ENCODE data around the gene ANO10. TPM values are rescaled to one million over a fixed set of nuclear protein-coding genes. Genes with fewer than 3 reads are reported as not detected.

The ANO10 gene
- total RNA-seq, 1 donor from 2014 or later: 24.9 TPM

DNA sequence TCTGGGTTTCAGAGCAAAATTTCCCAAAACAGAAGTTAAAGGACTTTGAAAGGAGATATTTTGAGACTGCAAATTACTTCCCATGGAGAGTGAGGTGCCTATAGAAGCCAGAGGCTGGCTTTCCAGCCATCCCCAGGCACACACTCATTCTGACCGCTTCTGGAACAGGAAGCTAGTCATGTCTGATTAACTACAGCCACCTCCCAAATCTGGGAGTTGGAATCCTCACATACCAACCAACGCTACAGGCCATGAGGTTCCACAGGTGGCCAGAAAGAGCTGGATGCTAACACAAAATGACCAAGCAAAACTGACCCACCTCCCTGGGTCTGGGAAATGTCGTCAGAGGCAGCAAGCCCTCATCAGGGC, 248.3 kb downstream of the ANO10 start:
- no peak overlapping the region for H3K4me3 ChIP-seq
- H3K4me1 ChIP-seq: peaks cover 0 to 4% of the 10 kb centered on the region in 2 donors
- intact Hi-C loops (cut with DNase I): no loop called here
- TF ChIP-seq, protein P1, sequence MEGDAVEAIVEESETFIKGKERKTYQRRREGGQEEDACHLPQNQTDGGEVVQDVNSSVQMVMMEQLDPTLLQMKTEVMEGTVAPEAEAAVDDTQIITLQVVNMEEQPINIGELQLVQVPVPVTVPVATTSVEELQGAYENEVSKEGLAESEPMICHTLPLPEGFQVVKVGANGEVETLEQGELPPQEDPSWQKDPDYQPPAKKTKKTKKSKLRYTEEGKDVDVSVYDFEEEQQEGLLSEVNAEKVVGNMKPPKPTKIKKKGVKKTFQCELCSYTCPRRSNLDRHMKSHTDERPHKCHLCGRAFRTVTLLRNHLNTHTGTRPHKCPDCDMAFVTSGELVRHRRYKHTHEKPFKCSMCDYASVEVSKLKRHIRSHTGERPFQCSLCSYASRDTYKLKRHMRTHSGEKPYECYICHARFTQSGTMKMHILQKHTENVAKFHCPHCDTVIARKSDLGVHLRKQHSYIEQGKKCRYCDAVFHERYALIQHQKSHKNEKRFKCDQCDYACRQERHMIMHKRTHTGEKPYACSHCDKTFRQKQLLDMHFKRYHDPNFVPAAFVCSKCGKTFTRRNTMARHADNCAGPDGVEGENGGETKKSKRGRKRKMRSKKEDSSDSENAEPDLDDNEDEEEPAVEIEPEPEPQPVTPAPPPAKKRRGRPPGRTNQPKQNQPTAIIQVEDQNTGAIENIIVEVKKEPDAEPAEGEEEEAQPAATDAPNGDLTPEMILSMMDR (IDR thresholded peaks at IDR 0.05): no peak
- H3K27me3 ChIP-seq: no peaks in the 10 kb centered on the region
- no peaks in the 10 kb centered on the region for H3K36me3 ChIP-seq
- no peak for DNase-seq (ENCODE audit: low spot score in 2 of 2)
- no peak overlapping the region for H3K27ac ChIP-seq
- H3K9me3 ChIP-seq: no peaks in the 10 kb centered on the region

- Histone ChIP-seq H3K36me3 (no peaks in the 10 kb centered on the region), H3K27ac (no peak overlapping the region), H3K4me3 (no peak overlapping the region), H3K9me3 (no peaks in the 10 kb centered on the region), H3K4me1 (peaks cover 0 to under 1% of the 10 kb centered on the region in 2 donors), H3K27me3 (no peaks in the 10 kb centered on the region)
- TF ChIP-seq, protein P1 (IDR thresholded peaks at IDR 0.05): no peak
- no peak for DNase-seq (ENCODE audit: low spot score in 2 of 2)
- intact Hi-C loops (cut with DNase I): no loop called here
These were observed 248.8 kb downstream of the ANO10 start for GRCh38 chr3:43372809-43373559.

DNA sequence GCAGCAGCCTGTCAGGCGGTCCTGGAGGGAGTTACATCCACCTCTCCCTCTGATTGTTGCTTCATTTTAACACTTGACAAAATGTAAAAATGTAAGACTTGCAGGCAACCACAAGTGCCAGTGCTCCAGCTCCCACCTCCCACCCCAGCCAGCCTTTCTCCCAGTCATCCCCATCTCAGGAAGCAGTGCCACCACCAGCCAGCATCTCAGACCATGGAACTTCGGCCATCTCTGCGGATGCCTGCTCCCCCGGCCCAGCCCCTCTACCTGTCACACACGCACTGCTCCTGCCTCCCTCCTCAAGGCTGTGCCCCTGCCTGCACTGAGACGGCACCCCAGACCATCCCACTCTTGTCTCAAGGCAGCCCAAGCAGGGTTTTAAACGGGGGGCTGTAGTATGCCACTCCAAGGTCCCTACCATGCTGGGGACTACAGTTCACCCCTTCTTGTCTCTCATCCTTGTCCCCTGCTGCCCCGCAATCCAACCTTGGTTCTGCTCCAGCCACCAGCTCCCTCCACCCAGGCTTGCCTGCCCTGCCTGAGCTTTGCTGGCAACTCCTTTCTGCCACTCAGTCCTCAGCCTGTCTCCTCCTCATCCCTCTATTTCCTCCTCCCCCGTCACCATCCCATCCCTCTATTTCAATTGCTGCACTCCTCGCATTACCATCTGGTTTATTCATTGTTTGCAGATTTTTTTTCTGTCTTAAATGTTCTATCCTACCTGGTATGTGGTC, 249.6 kb downstream of the ANO10 start:
- no peak for DNase-seq (ENCODE audit: low spot score in 2 of 2)
- TF ChIP-seq, protein P1 (IDR thresholded peaks at IDR 0.05): no peak
- intact Hi-C loops (cut with DNase I): no loop called here
- no peak overlapping the region for H3K27ac ChIP-seq
- no peaks in the 10 kb centered on the region for H3K9me3 ChIP-seq
- no peak overlapping the region for H3K4me3 ChIP-seq
- H3K4me1 ChIP-seq: no peaks in the 10 kb centered on the region
- no peaks in the 10 kb centered on the region for H3K36me3 ChIP-seq
- no peaks in the 10 kb centered on the region for H3K27me3 ChIP-seq

- no peak for DNase-seq (ENCODE audit: low spot score in 2 of 2)
- no peaks in the 10 kb centered on the region for H3K27me3 ChIP-seq
- intact Hi-C loops (cut with DNase I): no loop called here
- TF ChIP-seq, protein P1 (IDR thresholded peaks at IDR 0.05): no peak
- H3K4me1 ChIP-seq: peaks cover 0 to 1% of the 10 kb centered on the region in 2 donors
- no peaks in the 10 kb centered on the region for H3K36me3 ChIP-seq
- no peak overlapping the region for H3K27ac ChIP-seq
- no peak overlapping the region for H3K4me3 ChIP-seq
- H3K9me3 ChIP-seq: no peaks in the 10 kb centered on the region
These were observed 250.3 kb downstream of the ANO10 start for GRCh38 chr3:43371494-43371893.

- Histone ChIP-seq H3K36me3 (peaks cover 5 to 6% of the 10 kb centered on the region in 2 donors), H3K9me3 (no peaks in the 10 kb centered on the region), H3K27me3 (no peaks in the 10 kb centered on the region), H3K27ac (no peak overlapping the region), H3K4me3 (no peak overlapping the region), H3K4me1 (peaks cover 0 to 3% of the 10 kb centered on the region in 2 donors)
- TF ChIP-seq, protein P1 (IDR thresholded peaks at IDR 0.05): no peak
- no peak for DNase-seq (ENCODE audit: low spot score in 2 of 2)
- intact Hi-C loops (cut with DNase I): no loop called here
These were observed 251.4 kb downstream of the ANO10 start for GRCh38 chr3:43370293-43370980.
